ENCODE measurements around the gene SLX4IP.

SLX4IP gene

GRCh38 chr20:10521068-10521831 lies 86.1 kb downstream of the SLX4IP start:
- no peak for DNase-seq (ENCODE audit: low spot score)

DNA sequence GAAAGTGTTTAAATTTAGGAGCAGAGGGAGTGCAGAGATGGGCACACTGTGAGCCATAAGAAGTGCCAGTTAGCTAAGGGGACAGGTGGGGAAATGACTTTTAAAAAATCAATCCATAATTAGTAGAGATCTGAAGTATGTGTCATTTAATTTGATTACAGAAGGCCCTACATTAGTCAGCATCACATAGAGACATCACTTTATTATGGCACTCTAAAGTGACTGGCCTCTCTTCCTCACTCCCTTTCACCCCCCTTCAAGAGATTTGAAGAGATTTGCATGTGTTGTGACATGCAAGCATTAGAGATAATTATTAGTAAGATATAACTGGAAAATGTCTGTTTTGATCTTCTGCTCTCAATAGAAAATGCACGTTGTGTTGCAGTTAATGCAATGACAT lies 86.7 kb downstream of the SLX4IP start:
- DNase-seq (ENCODE audit: low spot score): no peak

- no peak for DNase-seq (ENCODE audit: low spot score)
Measured at GRCh38 chr20:10522328-10522727, 87.2 kb downstream of the SLX4IP start.

GRCh38 chr20:10523443-10523842 lies 88.3 kb downstream of the SLX4IP start:
- DNase-seq (ENCODE audit: low spot score): no peak

DNA sequence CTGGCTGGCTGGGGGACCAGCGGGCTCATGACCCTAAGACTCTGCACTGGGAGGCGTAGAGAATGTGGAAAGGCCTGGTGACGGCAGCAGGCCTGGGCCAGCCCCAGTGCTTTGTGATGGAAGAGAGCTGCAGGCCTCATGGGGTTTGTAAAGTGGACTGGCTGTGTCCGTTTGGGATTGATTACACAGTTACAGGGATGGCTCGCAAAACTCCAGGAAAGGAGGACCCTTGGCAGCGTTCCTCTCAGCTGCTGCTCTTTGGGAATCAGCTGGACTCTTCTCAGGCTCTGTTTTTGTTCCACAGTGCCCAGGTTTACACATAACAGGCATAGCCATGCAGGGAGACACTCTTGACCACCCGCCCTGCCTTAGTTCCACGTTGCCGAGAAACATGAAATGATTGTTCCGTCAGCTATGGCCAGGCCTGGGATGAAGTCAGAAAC lies 89.0 kb downstream of the SLX4IP start:
- no peak for DNase-seq (ENCODE audit: low spot score)

- DNase-seq (ENCODE audit: low spot score): no peak
Measured at GRCh38 chr20:10524643-10525042, 89.5 kb downstream of the SLX4IP start.

GRCh38 chr20:10527781-10528180 lies 92.7 kb downstream of the SLX4IP start:
- DNase-seq (ENCODE audit: low spot score): no peak

DNA sequence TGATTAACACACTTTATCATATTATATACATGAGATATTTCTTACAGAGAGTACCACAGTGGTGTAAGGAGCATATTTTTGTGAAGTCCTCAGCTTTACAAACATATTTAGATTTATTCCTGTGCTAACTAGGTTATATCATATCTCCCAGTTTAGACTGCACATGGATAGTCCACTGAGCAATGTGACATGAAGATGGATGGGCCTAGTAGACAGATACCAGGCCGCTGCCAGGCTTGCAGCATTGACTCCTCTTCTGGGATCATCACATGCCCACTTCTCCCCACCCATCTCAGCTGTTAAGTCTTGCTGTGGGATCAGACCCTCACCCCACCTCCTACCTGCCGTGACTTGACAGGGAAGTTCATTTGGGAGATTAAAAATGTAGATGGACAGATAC lies 95.8 kb downstream of the SLX4IP start:
- DNase-seq (ENCODE audit: low spot score): no peak

GRCh38 chr20:10531848-10532247 lies 96.7 kb downstream of the SLX4IP start:
- no peak for DNase-seq (ENCODE audit: low spot score)

GRCh38 chr20:10532361-10532760 lies 97.3 kb downstream of the SLX4IP start:
- no peak for DNase-seq (ENCODE audit: low spot score)

GRCh38 chr20:10536531-10536930 lies 101.4 kb downstream of the SLX4IP start:
- peak; percentile 37 for DNase-seq (ENCODE audit: low spot score)

GRCh38 chr20:10537850-10538480 lies 102.9 kb downstream of the SLX4IP start:
- peak; percentile 34 for DNase-seq (ENCODE audit: low spot score)

DNA sequence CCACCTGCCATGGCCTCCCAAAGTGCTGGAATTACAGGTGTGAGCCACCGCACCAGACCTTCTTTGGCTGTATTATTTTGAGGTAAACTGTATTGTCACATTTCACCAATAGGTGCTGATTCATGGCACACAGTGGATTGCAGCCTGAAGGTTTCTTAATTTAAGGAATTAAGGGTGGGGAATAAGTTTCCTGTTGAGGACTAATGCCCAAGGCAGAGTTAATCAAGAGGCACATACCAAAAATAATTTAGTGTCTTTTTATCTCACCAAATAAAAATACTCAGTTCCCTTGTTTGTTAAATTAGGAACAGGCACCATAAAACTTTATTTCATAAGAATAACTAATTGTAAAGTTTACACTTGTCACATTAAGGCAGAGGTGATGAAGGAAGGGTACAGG lies 103.7 kb downstream of the SLX4IP start:
- no peak for DNase-seq (ENCODE audit: low spot score)

DNA sequence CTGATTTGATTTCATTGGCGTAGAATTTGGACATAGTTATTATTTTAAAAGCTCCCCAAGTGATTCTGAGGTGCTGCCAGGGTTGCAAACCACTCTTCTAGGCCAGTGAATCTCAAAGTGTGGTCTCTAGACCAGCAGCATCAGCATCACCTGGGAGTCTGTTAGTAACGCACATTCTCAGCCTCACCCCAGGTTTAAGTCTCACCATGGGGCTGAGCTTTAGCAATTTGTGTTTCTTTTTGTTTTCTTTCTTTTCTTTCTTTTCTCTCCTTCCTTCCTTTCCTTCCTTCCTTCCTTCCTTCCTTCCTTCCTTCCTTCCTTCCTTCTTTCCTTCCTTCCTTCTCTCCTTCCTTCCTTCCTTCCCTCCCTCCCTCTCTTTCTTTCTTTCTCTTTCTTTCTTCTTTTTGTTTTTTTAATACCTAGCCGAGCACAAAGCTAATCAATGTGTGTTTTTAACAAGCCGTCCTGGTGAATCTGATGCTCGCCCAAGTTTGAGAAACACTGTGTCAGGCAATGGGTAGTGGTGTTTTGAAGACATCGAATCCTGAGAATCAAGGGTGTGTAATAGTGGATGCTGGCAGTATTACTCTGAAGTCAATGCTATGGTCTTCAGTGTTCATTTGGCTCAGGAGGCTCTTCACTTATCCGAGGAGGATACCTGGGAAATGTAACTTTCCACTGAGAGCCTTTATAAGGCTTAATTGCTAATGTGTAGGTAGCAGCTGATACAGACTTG lies 104.9 kb downstream of the SLX4IP start:
- peak; percentile 18 for DNase-seq (ENCODE audit: low spot score)

- peak; percentile 76 for DNase-seq (ENCODE audit: low spot score)
Measured at GRCh38 chr20:10540636-10541493, 105.8 kb downstream of the SLX4IP start.

DNA sequence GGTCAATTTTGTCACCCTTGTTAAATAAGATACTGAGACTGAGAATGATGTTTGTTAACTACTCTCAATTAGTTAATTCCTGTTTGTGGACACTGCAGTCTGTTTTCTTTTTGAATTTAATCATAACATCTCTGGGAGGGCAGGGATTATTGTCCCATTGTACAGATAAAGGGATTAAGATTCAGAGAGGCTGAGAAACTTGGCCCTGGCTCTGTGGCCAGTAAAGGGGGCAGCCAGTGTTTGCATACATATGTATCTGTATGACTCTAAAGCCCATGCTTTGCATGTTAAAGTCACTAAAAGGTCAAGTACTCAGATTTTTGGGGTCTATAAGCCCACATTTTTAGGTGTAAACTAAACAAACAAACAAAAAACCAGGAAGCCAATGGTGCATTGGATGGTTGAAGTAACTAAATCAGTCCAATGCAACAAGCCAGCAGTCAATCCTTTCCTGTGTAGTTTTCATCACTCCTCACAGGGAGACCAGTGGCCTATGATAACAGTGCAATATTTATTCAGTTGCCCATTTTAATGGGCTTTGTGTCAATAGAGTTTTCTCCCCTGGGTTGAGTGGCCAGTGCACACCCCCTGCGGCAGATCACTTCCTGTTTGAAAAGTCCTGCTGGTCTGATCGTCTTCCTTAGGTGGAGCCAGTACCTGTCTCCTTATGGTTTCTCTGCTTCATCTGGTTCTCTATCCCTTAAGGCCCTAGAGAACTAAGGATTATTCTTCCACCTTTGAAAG lies 106.7 kb downstream of the SLX4IP start:
- peak; percentile 8 for DNase-seq (ENCODE audit: low spot score)

DNA sequence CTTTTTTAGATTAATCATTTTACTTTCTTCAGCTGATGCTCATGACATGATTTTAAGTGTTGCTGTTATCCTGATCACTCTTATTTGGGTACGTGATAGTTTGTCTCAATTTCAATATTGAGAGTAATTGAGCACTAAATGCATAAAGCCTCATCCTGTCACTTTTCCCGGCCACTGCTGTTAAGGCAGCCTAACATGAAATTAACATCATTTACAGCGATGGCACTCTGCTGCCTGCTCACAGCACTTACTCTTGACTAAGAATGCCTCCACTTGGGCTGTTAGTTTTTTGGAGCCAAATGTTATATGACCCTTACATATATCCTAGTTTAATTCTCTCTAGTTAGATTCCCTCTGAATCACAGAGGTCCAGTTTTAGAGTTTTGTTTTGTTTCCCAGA lies 107.3 kb downstream of the SLX4IP start:
- no peak for DNase-seq (ENCODE audit: low spot score)

- no peak for DNase-seq (ENCODE audit: low spot score)
Measured at GRCh38 chr20:10543480-10543879, 108.4 kb downstream of the SLX4IP start.

DNA sequence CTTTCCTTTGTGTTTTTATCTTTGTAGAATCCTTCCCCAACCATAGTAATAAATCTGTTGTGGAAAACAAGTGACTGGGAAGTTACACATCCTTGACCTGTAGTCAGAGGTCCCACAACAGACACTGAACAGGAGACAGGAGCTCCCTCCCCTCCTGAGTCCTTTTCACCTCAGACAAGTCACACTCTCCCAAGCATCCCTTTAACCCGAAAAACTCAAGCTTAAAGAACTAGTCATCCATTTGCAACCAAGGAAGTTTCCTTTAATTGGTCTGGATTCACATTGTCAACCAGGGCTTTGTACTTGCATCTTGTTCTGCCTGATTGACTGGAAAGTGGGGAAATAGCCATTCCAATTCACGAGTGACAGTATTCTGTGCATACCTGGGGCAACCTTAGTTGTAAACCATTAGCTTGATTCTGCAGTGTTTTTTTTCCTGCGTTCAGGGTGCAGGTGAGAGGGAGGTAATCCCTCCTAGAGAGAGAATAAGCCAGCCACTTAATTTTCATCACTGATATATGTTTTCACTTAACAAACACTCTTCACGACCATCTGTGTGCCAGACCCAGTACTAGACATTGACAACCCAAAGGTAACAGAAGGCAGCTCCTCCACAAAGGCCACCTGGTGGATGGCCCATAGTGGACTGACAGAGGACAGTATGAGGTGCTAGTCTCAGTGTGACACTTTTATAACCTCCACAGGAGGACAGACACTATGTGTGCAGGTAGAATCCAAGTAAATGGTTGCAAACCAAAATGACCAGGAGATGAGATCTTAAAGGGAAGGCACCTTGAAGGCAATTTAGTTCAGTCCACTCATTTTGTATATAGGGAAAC lies 112.4 kb downstream of the SLX4IP start:
- DNase-seq (ENCODE audit: low spot score): no peak

DNA sequence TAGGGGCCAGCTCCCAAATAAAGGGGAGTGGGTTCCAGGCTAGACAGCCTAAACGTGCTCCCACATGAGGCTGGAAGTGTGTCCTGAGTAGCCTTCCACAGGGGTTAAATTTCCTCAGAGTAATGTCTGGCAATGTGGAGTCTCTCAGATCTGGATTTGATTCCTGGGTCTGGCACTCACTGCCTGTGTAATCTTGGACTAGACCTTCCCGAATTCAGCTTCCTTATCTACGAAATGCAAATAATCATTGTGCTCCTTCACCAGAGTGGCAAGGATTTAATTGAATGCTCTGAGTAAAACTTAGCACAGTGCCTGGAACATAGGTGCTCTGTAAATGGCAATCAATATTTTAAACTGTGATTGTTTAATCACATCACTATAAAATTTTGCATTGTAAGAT lies 114.4 kb downstream of the SLX4IP start:
- no peak for DNase-seq (ENCODE audit: low spot score)
